ENCODE data around the gene GNG13. TPM values are rescaled to one million over a fixed set of nuclear protein-coding genes. Genes with fewer than 3 reads are reported as not detected.

The GNG13 gene
- total RNA-seq, 1 experiment from 2014 or later, result not detected

- H3K27me3 ChIP-seq (ENCODE audit: low read length), result no peaks in the 10 kb centered on the region
- H3K79me2 ChIP-seq (ENCODE audit: low read length), result no peaks in the 10 kb centered on the region
- no peak overlapping the region for H3K4me2 ChIP-seq (ENCODE audit: low read length)
- no peaks in the 10 kb centered on the region for H3K4me1 ChIP-seq (ENCODE audit: insufficient read depth, low read length)
- no peak overlapping the region for H3K4me3 ChIP-seq (ENCODE audit: low read length)
- DNase-seq, result no peak
- TF ChIP-seq EZH2 (IDR thresholded peaks at IDR 0.05; ENCODE audit: low read length, unreplicated experiment), result no peak
- TF ChIP-seq, protein P1, sequence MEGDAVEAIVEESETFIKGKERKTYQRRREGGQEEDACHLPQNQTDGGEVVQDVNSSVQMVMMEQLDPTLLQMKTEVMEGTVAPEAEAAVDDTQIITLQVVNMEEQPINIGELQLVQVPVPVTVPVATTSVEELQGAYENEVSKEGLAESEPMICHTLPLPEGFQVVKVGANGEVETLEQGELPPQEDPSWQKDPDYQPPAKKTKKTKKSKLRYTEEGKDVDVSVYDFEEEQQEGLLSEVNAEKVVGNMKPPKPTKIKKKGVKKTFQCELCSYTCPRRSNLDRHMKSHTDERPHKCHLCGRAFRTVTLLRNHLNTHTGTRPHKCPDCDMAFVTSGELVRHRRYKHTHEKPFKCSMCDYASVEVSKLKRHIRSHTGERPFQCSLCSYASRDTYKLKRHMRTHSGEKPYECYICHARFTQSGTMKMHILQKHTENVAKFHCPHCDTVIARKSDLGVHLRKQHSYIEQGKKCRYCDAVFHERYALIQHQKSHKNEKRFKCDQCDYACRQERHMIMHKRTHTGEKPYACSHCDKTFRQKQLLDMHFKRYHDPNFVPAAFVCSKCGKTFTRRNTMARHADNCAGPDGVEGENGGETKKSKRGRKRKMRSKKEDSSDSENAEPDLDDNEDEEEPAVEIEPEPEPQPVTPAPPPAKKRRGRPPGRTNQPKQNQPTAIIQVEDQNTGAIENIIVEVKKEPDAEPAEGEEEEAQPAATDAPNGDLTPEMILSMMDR (conservative IDR thresholded peaks at IDR 0.05; ENCODE audit: low read depth, low read length), result no peak
- TF ChIP-seq EZH2phosphoT487 (IDR thresholded peaks at IDR 0.05; ENCODE audit: borderline replicate concordance, low read length), result no peak
- no peak overlapping the region for H2AFZ ChIP-seq (ENCODE audit: low read length)
- ATAC-seq, result no peak
- no peaks in the 10 kb centered on the region for H3F3A ChIP-seq (ENCODE audit: low read length, unreplicated experiment)
- H3K9ac ChIP-seq (ENCODE audit: low read length), result no peak overlapping the region
- ChIA-PET CTCF (no interaction called here), POLR2A (ENCODE audit: unreplicated experiment) (no interaction called here)
- H3K9me2 ChIP-seq (replicated peaks; ENCODE audit: low read length), result no peaks in the 10 kb centered on the region
- no peaks in the 10 kb centered on the region for H3K9me3 ChIP-seq (ENCODE audit: low read length)
- H3K36me3 ChIP-seq (ENCODE audit: low read depth, low read length), result no peaks in the 10 kb centered on the region
- BruUV-seq (replicated peaks), result no TSS peak
- intact Hi-C loops (cut with micrococcal nuclease), result no loop called here
- no peak overlapping the region for H3K27ac ChIP-seq (ENCODE audit: low read length)
- H4K20me1 ChIP-seq (ENCODE audit: low read length), result no peaks in the 10 kb centered on the region
Observed at GRCh38 chr16:774086-775001, 26.2 kb downstream of the GNG13 start.

DNA sequence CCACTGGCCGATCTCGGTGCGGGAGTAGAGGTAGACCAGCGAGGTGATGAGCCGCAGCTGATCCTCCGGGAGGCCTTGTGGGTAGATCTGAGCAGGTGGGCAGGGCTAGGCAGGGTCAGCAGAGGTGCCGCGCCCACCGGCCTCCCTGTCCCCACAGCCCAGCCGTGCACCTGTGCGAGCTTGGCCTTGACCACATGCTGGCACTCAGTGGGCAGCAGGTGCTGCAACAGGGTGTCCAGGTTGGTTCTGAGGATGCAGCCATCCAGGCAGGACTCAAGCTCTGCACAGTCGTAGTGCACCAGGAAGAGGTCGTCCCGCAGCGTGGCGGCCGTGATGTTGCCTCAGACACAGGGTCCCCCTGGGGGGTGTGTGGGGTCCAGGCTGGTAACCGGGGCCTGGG lies 27.6 kb downstream of the GNG13 start:
- Histone ChIP-seq H3K79me2 (ENCODE audit: low read length) (no peaks in the 10 kb centered on the region), H3K4me1 (ENCODE audit: insufficient read depth, low read length) (no peaks in the 10 kb centered on the region), H3K27me3 (ENCODE audit: low read length) (no peaks in the 10 kb centered on the region), H3K9me3 (ENCODE audit: low read length) (no peaks in the 10 kb centered on the region), H2AFZ (ENCODE audit: low read length) (no peak overlapping the region), H3K27ac (ENCODE audit: low read length) (no peak overlapping the region), H4K20me1 (ENCODE audit: low read length) (no peaks in the 10 kb centered on the region), H3K4me2 (ENCODE audit: low read length) (no peak overlapping the region), H3K9me2 (replicated peaks; ENCODE audit: low read length) (no peaks in the 10 kb centered on the region), H3K9ac (ENCODE audit: low read length) (no peak overlapping the region), H3K36me3 (ENCODE audit: low read depth, low read length) (no peaks in the 10 kb centered on the region), H3F3A (ENCODE audit: low read length, unreplicated experiment) (no peaks in the 10 kb centered on the region), H3K4me3 (ENCODE audit: low read length) (no peak overlapping the region)
- no TSS peak for BruUV-seq (replicated peaks)
- ChIA-PET CTCF (no interaction called here), POLR2A (ENCODE audit: unreplicated experiment) (no interaction called here)
- intact Hi-C loops (cut with micrococcal nuclease), result no loop called here
- no peak for ATAC-seq
- no peak for TF ChIP-seq EZH2phosphoT487 (IDR thresholded peaks at IDR 0.05; ENCODE audit: borderline replicate concordance, low read length)
- TF ChIP-seq EZH2 (IDR thresholded peaks at IDR 0.05; ENCODE audit: low read length, unreplicated experiment), result no peak
- TF ChIP-seq, protein P1 (conservative IDR thresholded peaks at IDR 0.05; ENCODE audit: low read depth, low read length), result no peak
- no peak for DNase-seq

DNA sequence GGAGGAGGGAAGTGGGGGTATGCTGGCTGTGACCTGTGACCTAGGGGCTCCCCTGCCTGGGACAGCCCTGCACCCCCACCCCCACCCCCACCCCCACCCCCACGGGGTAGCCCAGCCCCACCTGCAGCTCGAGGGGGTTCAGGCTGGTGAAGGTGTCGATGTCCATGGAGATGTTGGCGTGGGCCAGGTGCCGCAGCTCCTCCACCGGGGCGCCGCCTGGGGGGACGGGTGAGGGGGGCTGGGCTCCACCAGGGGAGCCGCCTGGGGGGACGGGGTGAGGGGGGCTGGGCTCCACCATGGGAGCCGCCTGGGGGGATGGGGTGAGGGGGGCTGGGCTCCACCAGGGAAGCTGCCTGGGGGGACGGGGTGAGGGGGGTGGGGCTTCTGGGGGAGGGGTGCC lies 30.1 kb downstream of the GNG13 start:
- H3K79me2 ChIP-seq (ENCODE audit: low read length), result no peaks in the 10 kb centered on the region
- H2AFZ ChIP-seq (ENCODE audit: low read length), result no peak overlapping the region
- no peaks in the 10 kb centered on the region for H3K36me3 ChIP-seq (ENCODE audit: low read depth, low read length)
- ChIA-PET POLR2A (ENCODE audit: unreplicated experiment) (no interaction called here), CTCF (no interaction called here)
- no peak overlapping the region for H3K4me3 ChIP-seq (ENCODE audit: low read length)
- H3K27ac ChIP-seq (ENCODE audit: low read length), result no peak overlapping the region
- no peak overlapping the region for H3K4me2 ChIP-seq (ENCODE audit: low read length)
- intact Hi-C loops (cut with micrococcal nuclease), result no loop called here
- no TSS peak for BruUV-seq (replicated peaks)
- no peaks in the 10 kb centered on the region for H4K20me1 ChIP-seq (ENCODE audit: low read length)
- TF ChIP-seq, protein P1 (conservative IDR thresholded peaks at IDR 0.05; ENCODE audit: low read depth, low read length), result no peak
- TF ChIP-seq EZH2 (IDR thresholded peaks at IDR 0.05; ENCODE audit: low read length, unreplicated experiment) (no peak), EZH2phosphoT487 (IDR thresholded peaks at IDR 0.05; ENCODE audit: borderline replicate concordance, low read length) (no peak)
- H3K27me3 ChIP-seq (ENCODE audit: low read length), result no peaks in the 10 kb centered on the region
- ATAC-seq (no peak), DNase-seq (no peak)
- H3K9me3 ChIP-seq (ENCODE audit: low read length), result no peaks in the 10 kb centered on the region
- no peak overlapping the region for H3K9ac ChIP-seq (ENCODE audit: low read length)
- H3K9me2 ChIP-seq (replicated peaks; ENCODE audit: low read length), result no peaks in the 10 kb centered on the region
- no peaks in the 10 kb centered on the region for H3K4me1 ChIP-seq (ENCODE audit: insufficient read depth, low read length)
- no peaks in the 10 kb centered on the region for H3F3A ChIP-seq (ENCODE audit: low read length, unreplicated experiment)

All from PC-3 (cell line).